K562 (cell line): Measurements from ENCODE around the gene FREM1. TPM values are rescaled to one million over a fixed set of nuclear protein-coding genes. Genes with fewer than 3 reads are reported as not detected.

Source experiments
- ADNP ChIP-seq: fragments of 200-800 bp; sonication (Bioruptor generic); IDR thresholded peaks from 2 replicates; pipeline ENCODE4 v1.6.1; 2016; ENCODE audit warnings: missing genetic modification characterization, missing compliant biosample characterization
- ATF1 ChIP-seq, 2 experiments: fragments of 450-650 bp in 1 of 2; IDR thresholded peaks; 2 replicates each; pipeline ENCODE4 v1.6.1; 2016; ENCODE audit warnings: missing compliant biosample characterization in 1 of 2, missing genetic modification characterization in 1 of 2
- CBFA2T3 ChIP-seq: fragments of 450-650 bp; IDR thresholded peaks from 2 replicates; pipeline ENCODE4 v1.6.1; 2017
- CTBP1 ChIP-seq: fragments of 450-650 bp; IDR thresholded peaks from 2 replicates; pipeline ENCODE4 v1.6.1; 2016; ENCODE audit warnings: borderline replicate concordance
- MAZ ChIP-seq, 2 experiments: fragments of 450-650 bp in 1 of 2; sonication (generic) in 1 of 2; formaldehyde crosslinking; IDR thresholded peaks in 1 of 2; conservative IDR thresholded peaks in 1 of 2; 2 replicates each; pipeline versions ENCODE4 v1.4.0 to v1.5.0; 2020; ENCODE audit warnings: mild to moderate bottlenecking in 1 of 2, missing genetic modification reagents in 1 of 2
- NCOA1 ChIP-seq: fragments of 450-650 bp; IDR thresholded peaks from 2 replicates; pipeline ENCODE4 v1.6.1; 2016; ENCODE audit warnings: low read depth
- TEAD4 ChIP-seq, 2 experiments: sonication (generic) in 1 of 2; formaldehyde crosslinking in 1 of 2; IDR thresholded peaks; 2 replicates each; pipeline versions ENCODE4 v1.6.1 to v1.8.0; 2012 to 2022; ENCODE audit warnings: borderline replicate concordance in 1 of 2, inconsistent platforms in 1 of 2, low read length in 1 of 2, mild to moderate bottlenecking in 1 of 2, missing genetic modification reagents in 1 of 2
- ZBED1 ChIP-seq: IDR thresholded peaks from 2 replicates; pipeline ENCODE4 v1.6.1; 2014
- ZNF282 ChIP-seq: sonication (generic); formaldehyde crosslinking; IDR thresholded peaks from 2 replicates; pipeline ENCODE4 v1.8.1; 2023; ENCODE audit warnings: missing genetic modification reagents
- ZNF77 ChIP-seq: fragments of 250-450 bp; sonication (Bioruptor Pico); IDR thresholded peaks from 2 replicates; pipeline ENCODE4 v1.5.0; 2020
- polyA plus RNA-seq, 8 experiments: library from polyadenylated mRNA; depleted of rRNA in 4 of 8; stranded (reverse) in 5 of 8; unstranded in 3 of 8; fragments of >200 nt; fragmentation: Nextera tagmentation in 2 of 8; fragmentation: Illumina TruSeq in 1 of 8; extraction: Ambion mirVana in 2 of 8; extraction: Trizol in 1 of 8; gene quantifications; 2 replicates each; pipeline versions ENCODE4 v1.2.1 to v1.2.3, GENCODE V29; 2011 to 2014; ENCODE audit warnings: inconsistent platforms in 1 of 8, missing spikeins in 1 of 8
- total RNA-seq, 7 experiments: library from RNA; depleted of rRNA in 6 of 7; stranded (reverse); fragments of >200 nt in 6 of 7; fragmentation: Illumina TruSeq in 2 of 7; extraction: Trizol in 2 of 7; gene quantifications; 2 replicates each; pipeline versions ENCODE4 v1.2.1 to v1.2.3, GENCODE V29; 2011 to 2021; ENCODE audit warnings: low replicate concordance in 1 of 7

FREM1 gene
- total and polyA plus RNA-seq, 9 of the 15 experiments (the other 6 are each of a cell fraction or from before 2014, with no cell fraction given): 0.03 to 0.24 (median 0.13) TPM; not detected in 2

DNA sequence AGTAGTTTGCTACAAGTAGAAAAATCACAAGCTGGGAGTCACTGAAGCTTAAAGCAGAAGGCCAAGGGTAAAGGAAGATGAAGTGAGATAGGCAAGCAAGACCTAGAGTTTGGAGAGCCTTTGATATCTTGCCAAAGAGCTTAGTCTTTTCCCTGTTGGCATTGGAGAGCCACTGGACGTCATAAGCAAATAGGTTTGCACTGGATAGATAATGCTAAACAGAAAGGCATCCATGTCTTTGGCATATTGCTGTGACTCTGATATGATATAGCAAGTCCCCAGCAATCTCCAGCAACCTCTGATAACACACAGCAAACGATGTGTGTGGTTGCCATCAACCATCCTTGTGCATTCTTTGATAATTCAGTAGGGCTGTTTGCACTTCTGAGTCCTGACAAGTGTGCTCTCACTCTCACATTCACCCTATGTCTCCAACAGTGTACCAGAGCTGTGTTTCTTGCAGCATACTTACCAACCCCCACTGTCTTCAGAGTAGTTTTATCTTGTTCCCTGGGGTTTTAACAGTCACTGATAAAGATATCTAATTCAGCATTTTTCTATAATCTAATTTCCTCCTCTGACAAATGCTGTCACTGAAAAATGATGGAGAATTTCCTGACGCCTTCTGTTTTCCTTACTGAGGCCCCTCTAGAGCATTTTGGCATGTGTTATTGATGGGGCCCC lies 16.9 kb upstream of the FREM1 start (continued):
- TF ChIP-seq TEAD4 (IDR thresholded peaks at IDR 0.05; ENCODE audit: low read length) (peak; percentile 46; the same call in 1 of the 2 replicates), TEAD4 (CRISPR knock-in tag; IDR thresholded peaks at IDR 0.05; ENCODE audit: borderline replicate concordance) (no peak), ZNF282 (CRISPR knock-in tag) (no peak), ZNF77 (CRISPR knock-in tag) (no peak), NCOA1 (no peak), ATF1 (CRISPR knock-in tag; IDR thresholded peaks at IDR 0.05) (no peak), ATF1 (tag; IDR thresholded peaks at IDR 0.05) (peak; percentile 59), CBFA2T3 (peak; percentile 82), MAZ (CRISPR knock-in tag; conservative IDR thresholded peaks at IDR 0.05 in 1 of 2, IDR thresholded peaks at IDR 0.05 in 1 of 2) (0 out of 4 replicates have a peak, but pooled peaks of 1 of the 2 experiments have one; percentile 18), CTBP1 (peak; percentile 54; the same call in 1 of the 2 replicates), ZBED1 (no peak), ADNP (tag) (no peak)
